ENCODE data around the gene ZC3H7A. TPM values are rescaled to one million over a fixed set of nuclear protein-coding genes. Genes with fewer than 3 reads are reported as not detected.

Gene ZC3H7A
- total and polyA plus RNA-seq, 9 of the 15 experiments (the other 6 are each of a cell fraction or from before 2014, with no cell fraction given) = 19.8 to 49.1 (median 28.2) TPM

GRCh38 chr16:11774065-11774626 lies 22.9 kb downstream of the ZC3H7A start:
- no TSS peak for BruUV-seq (replicated peaks)
- Histone ChIP-seq H3K9ac (ENCODE audit: insufficient read depth in 1 of 2, low read depth in 2 of 2, low read length in 2 of 2) (no peak overlapping the region), H3K4me1 (replicated peaks in 1 of 2; ENCODE audit: control insufficient read depth in 2 of 2, insufficient read depth in 2 of 2, low read length in 2 of 2) (no peaks in the 10 kb centered on the region), H3K9me1 (ENCODE audit: control insufficient read depth, insufficient read depth, low read length) (no peaks in the 10 kb centered on the region), H3K27ac (ENCODE audit: extremely low read depth, low read depth, low read length) (no peak overlapping the region), H3K4me3 (no peak overlapping the region), H3K9me3 (replicated peaks; ENCODE audit: control insufficient read depth, insufficient read depth, low read depth, low read length) (no peaks in the 10 kb centered on the region), H3K27me3 (ENCODE audit: control insufficient read depth in 2 of 2, insufficient read depth in 2 of 2, low read length in 2 of 2) (no peaks in the 10 kb centered on the region), H2AFZ (ENCODE audit: low read depth, low read length) (no peak overlapping the region), H3K36me3 (ENCODE audit: control insufficient read depth, insufficient read depth, low read length) (peaks cover 77% of the 10 kb centered on the region), H3K4me2 (ENCODE audit: insufficient read depth, low read length) (no peak overlapping the region), H3K79me2 (ENCODE audit: control insufficient read depth, insufficient read depth, low read length) (no peaks in the 10 kb centered on the region), H4K20me1 (replicated peaks; ENCODE audit: control insufficient read depth, insufficient read depth, low read length) (no peaks in the 10 kb centered on the region)
- intact Hi-C loops (cut with micrococcal nuclease) = no loop called here
- TF ChIP-seq NBN (IDR thresholded peaks at IDR 0.05; ENCODE audit: low read depth) = no peak
- no peak for TF ChIP-seq ZKSCAN1 (IDR thresholded peaks at IDR 0.05; ENCODE audit: low read depth, low read length)
- no peak for TF ChIP-seq ZNF431 (CRISPR knock-in tag; IDR thresholded peaks at IDR 0.05)
- TF ChIP-seq HDGF (IDR thresholded peaks at IDR 0.05) = no peak
- TF ChIP-seq SNIP1 (IDR thresholded peaks at IDR 0.05; ENCODE audit: low read depth) = no peak
- no peak for TF ChIP-seq ZBTB17 (CRISPR knock-in tag; IDR thresholded peaks at IDR 0.05)
- no peak for TF ChIP-seq ETS2 (tag; IDR thresholded peaks at IDR 0.05; ENCODE audit: borderline replicate concordance, poor library complexity, severe bottlenecking)
- no peak for TF ChIP-seq RBM34 (IDR thresholded peaks at IDR 0.05; ENCODE audit: borderline replicate concordance, insufficient read depth, low read length)
- no peak for TF ChIP-seq CEBPB (tag; IDR thresholded peaks at IDR 0.05)
- TF ChIP-seq SIN3A (IDR thresholded peaks at IDR 0.05; ENCODE audit: borderline replicate concordance in 2 of 2, control insufficient read depth in 1 of 2, low read depth in 2 of 2, low read length in 2 of 2) = no peak
- TF ChIP-seq, protein P1, sequence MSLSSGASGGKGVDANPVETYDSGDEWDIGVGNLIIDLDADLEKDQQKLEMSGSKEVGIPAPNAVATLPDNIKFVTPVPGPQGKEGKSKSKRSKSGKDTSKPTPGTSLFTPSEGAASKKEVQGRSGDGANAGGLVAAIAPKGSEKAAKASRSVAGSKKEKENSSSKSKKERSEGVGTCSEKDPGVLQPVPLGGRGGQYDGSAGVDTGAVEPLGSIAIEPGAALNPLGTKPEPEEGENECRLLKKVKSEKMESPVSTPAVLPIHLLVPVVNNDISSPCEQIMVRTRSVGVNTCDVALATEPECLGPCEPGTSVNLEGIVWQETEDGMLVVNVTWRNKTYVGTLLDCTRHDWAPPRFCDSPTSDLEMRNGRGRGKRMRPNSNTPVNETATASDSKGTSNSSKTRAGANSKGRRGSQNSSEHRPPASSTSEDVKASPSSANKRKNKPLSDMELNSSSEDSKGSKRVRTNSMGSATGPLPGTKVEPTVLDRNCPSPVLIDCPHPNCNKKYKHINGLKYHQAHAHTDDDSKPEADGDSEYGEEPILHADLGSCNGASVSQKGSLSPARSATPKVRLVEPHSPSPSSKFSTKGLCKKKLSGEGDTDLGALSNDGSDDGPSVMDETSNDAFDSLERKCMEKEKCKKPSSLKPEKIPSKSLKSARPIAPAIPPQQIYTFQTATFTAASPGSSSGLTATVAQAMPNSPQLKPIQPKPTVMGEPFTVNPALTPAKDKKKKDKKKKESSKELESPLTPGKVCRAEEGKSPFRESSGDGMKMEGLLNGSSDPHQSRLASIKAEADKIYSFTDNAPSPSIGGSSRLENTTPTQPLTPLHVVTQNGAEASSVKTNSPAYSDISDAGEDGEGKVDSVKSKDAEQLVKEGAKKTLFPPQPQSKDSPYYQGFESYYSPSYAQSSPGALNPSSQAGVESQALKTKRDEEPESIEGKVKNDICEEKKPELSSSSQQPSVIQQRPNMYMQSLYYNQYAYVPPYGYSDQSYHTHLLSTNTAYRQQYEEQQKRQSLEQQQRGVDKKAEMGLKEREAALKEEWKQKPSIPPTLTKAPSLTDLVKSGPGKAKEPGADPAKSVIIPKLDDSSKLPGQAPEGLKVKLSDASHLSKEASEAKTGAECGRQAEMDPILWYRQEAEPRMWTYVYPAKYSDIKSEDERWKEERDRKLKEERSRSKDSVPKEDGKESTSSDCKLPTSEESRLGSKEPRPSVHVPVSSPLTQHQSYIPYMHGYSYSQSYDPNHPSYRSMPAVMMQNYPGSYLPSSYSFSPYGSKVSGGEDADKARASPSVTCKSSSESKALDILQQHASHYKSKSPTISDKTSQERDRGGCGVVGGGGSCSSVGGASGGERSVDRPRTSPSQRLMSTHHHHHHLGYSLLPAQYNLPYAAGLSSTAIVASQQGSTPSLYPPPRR (CRISPR knock-in tag; IDR thresholded peaks at IDR 0.05; ENCODE audit: borderline replicate concordance) = no peak
- DNase-seq (ENCODE audit: extremely low read depth in 1 of 4, low spot score in 3 of 4) (no peak), FAIRE-seq (no peak), ATAC-seq (no peak)
- ChIA-PET POLR2A (interaction anchor here (2.2 kb wide), 1 partner anchor 17 kb away, joined by 5 read pairs; no protein-coding TSS in a partner anchor), CTCF (ENCODE audit: low intra/inter-chr PET ratio) (no interaction called here)
- in situ Hi-C loops (cut with MboI) = no loop called here
- WGBS (ENCODE audit: insufficient coverage, low coverage, missing lambda C conversion rate) = 82% methylated on average over 3 of the region's 3 CpGs
